HEK293 (cell line): ENCODE measurements around the gene CHMP5.
A peak's percentile ranks its signal among the peaks of the same experiment; 100 is the strongest.

Experiments used
- BCL11B ChIP-seq: fragments of 450-650 bp; formaldehyde crosslinking; IDR thresholded peaks from 2 replicates; pipeline ENCODE4 v1.5.1; 2016; ENCODE audit warnings: low read depth, missing biosample characterization, missing genetic modification characterization
- GLIS1 ChIP-seq: fragments of 450-650 bp; formaldehyde crosslinking; IDR thresholded peaks from 2 replicates; pipeline ENCODE4 v1.5.1; 2016; ENCODE audit warnings: missing biosample characterization, missing genetic modification characterization
- HOXC10 ChIP-seq: sonication (generic); formaldehyde crosslinking; IDR thresholded peaks from 2 replicates; pipeline ENCODE4 v1.8.1; 2023; ENCODE audit warnings: mild to moderate bottlenecking, missing genetic modification reagents
- IKZF3 ChIP-seq: fragments of 450-650 bp; IDR thresholded peaks from 2 replicates; pipeline ENCODE4 v1.5.0; 2018; ENCODE audit warnings: missing biosample characterization, mild to moderate bottlenecking, missing genetic modification characterization, moderate library complexity
- INSM2 ChIP-seq: fragments of 450-650 bp; formaldehyde crosslinking; IDR thresholded peaks from 2 replicates; pipeline ENCODE4 v1.5.1; 2016; ENCODE audit warnings: missing biosample characterization, missing genetic modification characterization
- KLF7 ChIP-seq: fragments of 450-650 bp; formaldehyde crosslinking; IDR thresholded peaks from 2 replicates; pipeline ENCODE4 v1.5.1; 2016; ENCODE audit warnings: missing biosample characterization, missing genetic modification characterization, borderline replicate concordance
- MEIS1 ChIP-seq: sonication (generic); formaldehyde crosslinking; IDR thresholded peaks from 2 replicates; pipeline ENCODE4 v1.8.1; 2022; ENCODE audit warnings: missing genetic modification reagents, mild to moderate bottlenecking, borderline replicate concordance
- RBAK ChIP-seq: fragments of 450-650 bp; formaldehyde crosslinking; IDR thresholded peaks from 2 replicates; pipeline ENCODE4 v1.5.1; 2016; ENCODE audit warnings: missing biosample characterization, missing genetic modification characterization
- REPIN1 ChIP-seq: fragments of 450-650 bp; formaldehyde crosslinking; IDR thresholded peaks from 2 replicates; pipeline ENCODE4 v1.5.1; 2017; ENCODE audit warnings: missing biosample characterization, missing genetic modification characterization, low read depth
- ZBTB8A ChIP-seq: fragments of 450-650 bp; formaldehyde crosslinking; IDR thresholded peaks from 2 replicates; pipeline ENCODE4 v1.5.1; 2016; ENCODE audit warnings: missing biosample characterization, missing genetic modification characterization
- ZEB2 ChIP-seq: fragments of 450-650 bp; formaldehyde crosslinking; IDR thresholded peaks from 2 replicates; pipeline ENCODE4 v1.5.1; 2016; ENCODE audit warnings: missing biosample characterization, missing genetic modification characterization
- ZNF121 ChIP-seq: fragments of 450-650 bp; formaldehyde crosslinking; IDR thresholded peaks from 2 replicates; pipeline ENCODE4 v1.5.1; 2016; ENCODE audit warnings: missing biosample characterization, missing genetic modification characterization
- ZNF146 ChIP-seq: fragments of 450-650 bp; formaldehyde crosslinking; IDR thresholded peaks from 2 replicates; pipeline ENCODE4 v1.5.1; 2016; ENCODE audit warnings: missing biosample characterization, missing genetic modification characterization
- ZNF214 ChIP-seq: fragments of 450-650 bp; formaldehyde crosslinking; IDR thresholded peaks from 2 replicates; pipeline ENCODE4 v1.5.1; 2017; ENCODE audit warnings: missing biosample characterization, mild to moderate bottlenecking, missing genetic modification characterization, borderline replicate concordance
- ZNF223 ChIP-seq: fragments of 450-650 bp; formaldehyde crosslinking; IDR thresholded peaks from 2 replicates; pipeline ENCODE4 v1.5.1; 2016; ENCODE audit warnings: missing biosample characterization, missing genetic modification characterization
- ZNF24 ChIP-seq: fragments of 450-650 bp; formaldehyde crosslinking; IDR thresholded peaks from 2 replicates; pipeline ENCODE4 v1.5.1; 2016; ENCODE audit warnings: missing biosample characterization, missing genetic modification characterization
- ZNF26 ChIP-seq: fragments of 450-650 bp; formaldehyde crosslinking; IDR thresholded peaks from 2 replicates; pipeline ENCODE4 v1.5.1; 2016; ENCODE audit warnings: missing biosample characterization, missing genetic modification characterization
- ZNF266 ChIP-seq: fragments of 450-650 bp; formaldehyde crosslinking; IDR thresholded peaks from 2 replicates; pipeline ENCODE4 v1.5.1; 2016; ENCODE audit warnings: missing biosample characterization, missing genetic modification characterization, low read depth
- ZNF311 ChIP-seq: fragments of 450-650 bp; formaldehyde crosslinking; IDR thresholded peaks from 2 replicates; pipeline ENCODE4 v1.5.1; 2017; ENCODE audit warnings: missing biosample characterization, missing genetic modification characterization, borderline replicate concordance
- ZNF423 ChIP-seq: fragments of 450-650 bp; formaldehyde crosslinking; IDR thresholded peaks from 2 replicates; pipeline ENCODE4 v1.5.1; 2016; ENCODE audit warnings: missing biosample characterization, missing genetic modification characterization
- ZNF514 ChIP-seq: fragments of 450-650 bp; formaldehyde crosslinking; IDR thresholded peaks from 2 replicates; pipeline ENCODE4 v1.5.1; 2016; ENCODE audit warnings: missing biosample characterization, missing genetic modification characterization
- ZNF610 ChIP-seq: fragments of 450-650 bp; formaldehyde crosslinking; IDR thresholded peaks from 2 replicates; pipeline ENCODE4 v1.5.1; 2016; ENCODE audit warnings: missing biosample characterization, missing genetic modification characterization, borderline replicate concordance
- ZNF623 ChIP-seq: fragments of 450-650 bp; formaldehyde crosslinking; IDR thresholded peaks from 2 replicates; pipeline ENCODE4 v1.5.1; 2016; ENCODE audit warnings: missing biosample characterization, missing genetic modification characterization
- ZNF629 ChIP-seq: fragments of 450-650 bp; formaldehyde crosslinking; IDR thresholded peaks from 2 replicates; pipeline ENCODE4 v1.5.1; 2017; ENCODE audit warnings: missing biosample characterization, missing genetic modification characterization
- ZNF664 ChIP-seq: fragments of 450-650 bp; formaldehyde crosslinking; IDR thresholded peaks from 2 replicates; pipeline ENCODE4 v1.5.1; 2016; ENCODE audit warnings: missing biosample characterization, missing genetic modification characterization
- ZNF707 ChIP-seq: fragments of 450-650 bp; formaldehyde crosslinking; IDR thresholded peaks from 2 replicates; pipeline ENCODE4 v1.5.1; 2016; ENCODE audit warnings: missing biosample characterization, missing genetic modification characterization
- TF ChIP-seq, protein P1 (sequence below): fragments of 450-650 bp; formaldehyde crosslinking; conservative IDR thresholded peaks from 2 replicates; pipeline ENCODE4 v1.5.1; 2016; ENCODE audit warnings: low read depth, missing biosample characterization, missing genetic modification characterization
- TF ChIP-seq, protein P2 (sequence below): fragments of 450-650 bp; formaldehyde crosslinking; IDR thresholded peaks from 2 replicates; pipeline ENCODE4 v1.5.1; 2017; ENCODE audit warnings: missing biosample characterization, missing genetic modification characterization
- TF ChIP-seq, protein P3 (sequence below): fragments of 450-650 bp; formaldehyde crosslinking; IDR thresholded peaks from 2 replicates; pipeline ENCODE4 v1.5.1; 2016; ENCODE audit warnings: missing biosample characterization, missing genetic modification characterization
- TF ChIP-seq, protein P4 (sequence below): IDR thresholded peaks from 2 replicates; pipeline ENCODE4 v1.6.1; 2011; ENCODE audit warnings: mild to moderate bottlenecking, low read depth, low read length, borderline replicate concordance

Gene CHMP5

GRCh38 chr9:33233626-33234342 lies 31.1 kb upstream of the CHMP5 start (continued):
- TF ChIP-seq ZNF214 (tag by site-specific recombination), result no peak
- no peak for TF ChIP-seq ZNF26 (tag by site-specific recombination)
- TF ChIP-seq ZNF514 (tag by site-specific recombination), result no peak
- TF ChIP-seq IKZF3, result no peak
- no peak for TF ChIP-seq ZNF423 (tag by site-specific recombination)
- no peak for TF ChIP-seq ZNF664
- TF ChIP-seq RBAK (tag by site-specific recombination), result no peak
- TF ChIP-seq ZBTB8A (tag by site-specific recombination), result no peak
- no peak for TF ChIP-seq MEIS1 (CRISPR knock-in tag)
- TF ChIP-seq ZNF623 (tag by site-specific recombination), result no peak
- TF ChIP-seq ZNF24, result no peak
- TF ChIP-seq, protein P1, sequence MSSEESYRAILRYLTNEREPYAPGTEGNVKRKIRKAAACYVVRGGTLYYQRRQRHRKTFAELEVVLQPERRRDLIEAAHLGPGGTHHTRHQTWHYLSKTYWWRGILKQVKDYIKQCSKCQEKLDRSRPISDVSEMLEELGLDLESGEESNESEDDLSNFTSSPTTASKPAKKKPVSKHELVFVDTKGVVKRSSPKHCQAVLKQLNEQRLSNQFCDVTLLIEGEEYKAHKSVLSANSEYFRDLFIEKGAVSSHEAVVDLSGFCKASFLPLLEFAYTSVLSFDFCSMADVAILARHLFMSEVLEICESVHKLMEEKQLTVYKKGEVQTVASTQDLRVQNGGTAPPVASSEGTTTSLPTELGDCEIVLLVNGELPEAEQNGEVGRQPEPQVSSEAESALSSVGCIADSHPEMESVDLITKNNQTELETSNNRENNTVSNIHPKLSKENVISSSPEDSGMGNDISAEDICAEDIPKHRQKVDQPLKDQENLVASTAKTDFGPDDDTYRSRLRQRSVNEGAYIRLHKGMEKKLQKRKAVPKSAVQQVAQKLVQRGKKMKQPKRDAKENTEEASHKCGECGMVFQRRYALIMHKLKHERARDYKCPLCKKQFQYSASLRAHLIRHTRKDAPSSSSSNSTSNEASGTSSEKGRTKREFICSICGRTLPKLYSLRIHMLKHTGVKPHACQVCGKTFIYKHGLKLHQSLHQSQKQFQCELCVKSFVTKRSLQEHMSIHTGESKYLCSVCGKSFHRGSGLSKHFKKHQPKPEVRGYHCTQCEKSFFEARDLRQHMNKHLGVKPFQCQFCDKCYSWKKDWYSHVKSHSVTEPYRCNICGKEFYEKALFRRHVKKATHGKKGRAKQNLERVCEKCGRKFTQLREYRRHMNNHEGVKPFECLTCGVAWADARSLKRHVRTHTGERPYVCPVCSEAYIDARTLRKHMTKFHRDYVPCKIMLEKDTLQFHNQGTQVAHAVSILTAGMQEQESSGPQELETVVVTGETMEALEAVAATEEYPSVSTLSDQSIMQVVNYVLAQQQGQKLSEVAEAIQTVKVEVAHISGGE (tag by site-specific recombination), result no peak
- TF ChIP-seq ZNF266 (tag by site-specific recombination), result no peak
- TF ChIP-seq, protein P2, sequence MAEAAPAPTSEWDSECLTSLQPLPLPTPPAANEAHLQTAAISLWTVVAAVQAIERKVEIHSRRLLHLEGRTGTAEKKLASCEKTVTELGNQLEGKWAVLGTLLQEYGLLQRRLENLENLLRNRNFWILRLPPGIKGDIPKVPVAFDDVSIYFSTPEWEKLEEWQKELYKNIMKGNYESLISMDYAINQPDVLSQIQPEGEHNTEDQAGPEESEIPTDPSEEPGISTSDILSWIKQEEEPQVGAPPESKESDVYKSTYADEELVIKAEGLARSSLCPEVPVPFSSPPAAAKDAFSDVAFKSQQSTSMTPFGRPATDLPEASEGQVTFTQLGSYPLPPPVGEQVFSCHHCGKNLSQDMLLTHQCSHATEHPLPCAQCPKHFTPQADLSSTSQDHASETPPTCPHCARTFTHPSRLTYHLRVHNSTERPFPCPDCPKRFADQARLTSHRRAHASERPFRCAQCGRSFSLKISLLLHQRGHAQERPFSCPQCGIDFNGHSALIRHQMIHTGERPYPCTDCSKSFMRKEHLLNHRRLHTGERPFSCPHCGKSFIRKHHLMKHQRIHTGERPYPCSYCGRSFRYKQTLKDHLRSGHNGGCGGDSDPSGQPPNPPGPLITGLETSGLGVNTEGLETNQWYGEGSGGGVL (tag by site-specific recombination), result peak; percentile 47; the same call in 1 of the 2 replicates
- peak; percentile 90 for TF ChIP-seq ZNF629 (tag by site-specific recombination)
- TF ChIP-seq, protein P3, sequence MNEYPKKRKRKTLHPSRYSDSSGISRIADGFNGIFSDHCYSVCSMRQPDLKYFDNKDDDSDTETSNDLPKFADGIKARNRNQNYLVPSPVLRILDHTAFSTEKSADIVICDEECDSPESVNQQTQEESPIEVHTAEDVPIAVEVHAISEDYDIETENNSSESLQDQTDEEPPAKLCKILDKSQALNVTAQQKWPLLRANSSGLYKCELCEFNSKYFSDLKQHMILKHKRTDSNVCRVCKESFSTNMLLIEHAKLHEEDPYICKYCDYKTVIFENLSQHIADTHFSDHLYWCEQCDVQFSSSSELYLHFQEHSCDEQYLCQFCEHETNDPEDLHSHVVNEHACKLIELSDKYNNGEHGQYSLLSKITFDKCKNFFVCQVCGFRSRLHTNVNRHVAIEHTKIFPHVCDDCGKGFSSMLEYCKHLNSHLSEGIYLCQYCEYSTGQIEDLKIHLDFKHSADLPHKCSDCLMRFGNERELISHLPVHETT, result no peak
- TF ChIP-seq, protein P4, sequence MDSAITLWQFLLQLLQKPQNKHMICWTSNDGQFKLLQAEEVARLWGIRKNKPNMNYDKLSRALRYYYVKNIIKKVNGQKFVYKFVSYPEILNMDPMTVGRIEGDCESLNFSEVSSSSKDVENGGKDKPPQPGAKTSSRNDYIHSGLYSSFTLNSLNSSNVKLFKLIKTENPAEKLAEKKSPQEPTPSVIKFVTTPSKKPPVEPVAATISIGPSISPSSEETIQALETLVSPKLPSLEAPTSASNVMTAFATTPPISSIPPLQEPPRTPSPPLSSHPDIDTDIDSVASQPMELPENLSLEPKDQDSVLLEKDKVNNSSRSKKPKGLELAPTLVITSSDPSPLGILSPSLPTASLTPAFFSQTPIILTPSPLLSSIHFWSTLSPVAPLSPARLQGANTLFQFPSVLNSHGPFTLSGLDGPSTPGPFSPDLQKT, result no peak
- no peak for TF ChIP-seq REPIN1 (tag by site-specific recombination)
- no peak for TF ChIP-seq KLF7 (tag by site-specific recombination)
- TF ChIP-seq ZNF707, result no peak
- no peak for TF ChIP-seq ZEB2 (tag by site-specific recombination)
- TF ChIP-seq ZNF121 (tag by site-specific recombination), result no peak
- TF ChIP-seq GLIS1, result no peak; the same call in 1 of the 2 replicates
- TF ChIP-seq BCL11B (tag by site-specific recombination), result no peak
- no peak for TF ChIP-seq ZNF223 (tag by site-specific recombination)
- TF ChIP-seq ZNF311 (tag by site-specific recombination), result no peak
- TF ChIP-seq INSM2 (tag by site-specific recombination), result no peak
- no peak for TF ChIP-seq ZNF610 (tag by site-specific recombination)
- no peak for TF ChIP-seq HOXC10
- TF ChIP-seq ZNF146, result no peak
